ENCODE data around the gene SPPL3.

- no peak for TF ChIP-seq PATZ1 (CRISPR knock-in tag; IDR thresholded peaks at IDR 0.05; ENCODE audit: borderline replicate concordance)
- TF ChIP-seq ISL1 (CRISPR knock-in tag; IDR thresholded peaks at IDR 0.05): no peak
- TF ChIP-seq TSHZ2 (CRISPR knock-in tag; IDR thresholded peaks at IDR 0.05): no peak
Observed at GRCh38 chr12:120751389-120751788, 152.8 kb downstream of the SPPL3 start.

All from SK-N-SH treated with all-trans-retinoic acid at 6 μM for 48 hours (cell line).